Spleen (tissue), 7 donors: ENCODE data around the gene CDK19.

ENCODE experiments used
- POLR2A ChIP-seq, 3 donors: fragments of 450-650 bp; IDR thresholded peaks; one replicate each; pipeline ENCODE4 v1.5.1; 2017; ENCODE audit warnings: antibody characterized with exemption in 3 of 3, mild to moderate bottlenecking in 1 of 3
- POLR2AphosphoS5 ChIP-seq, 3 donors: sonication (generic); formaldehyde crosslinking; IDR thresholded peaks; one replicate each; pipeline ENCODE4 v1.5.1; 2017; ENCODE audit warnings: antibody characterized with exemption in 3 of 3
- TF ChIP-seq, protein P1 (sequence below), 11 experiments: fragments of 200-600 bp in 7 of 11; fragments of 450-650 bp in 4 of 11; sonication (generic) in 4 of 11; IDR thresholded peaks in 8 of 11; conservative IDR thresholded peaks in 3 of 11; 1 replicate in 7 of 11; 2 replicates in 4 of 11; pipeline versions ENCODE4 v1.4.0 to v1.8.0; 2016 to 2021; ENCODE audit warnings: antibody characterized with exemption in 11 of 11, inconsistent platforms in 4 of 11, mild to moderate bottlenecking in 1 of 11
- donor health status: DM: no; HTN: no; CAD: no; lungs with moderate emphysema.
- donor health status: DM: no; HTN: no; CAD: no.
- donor health status: DM: no; HTN: no; CAD: no.

DNA sequence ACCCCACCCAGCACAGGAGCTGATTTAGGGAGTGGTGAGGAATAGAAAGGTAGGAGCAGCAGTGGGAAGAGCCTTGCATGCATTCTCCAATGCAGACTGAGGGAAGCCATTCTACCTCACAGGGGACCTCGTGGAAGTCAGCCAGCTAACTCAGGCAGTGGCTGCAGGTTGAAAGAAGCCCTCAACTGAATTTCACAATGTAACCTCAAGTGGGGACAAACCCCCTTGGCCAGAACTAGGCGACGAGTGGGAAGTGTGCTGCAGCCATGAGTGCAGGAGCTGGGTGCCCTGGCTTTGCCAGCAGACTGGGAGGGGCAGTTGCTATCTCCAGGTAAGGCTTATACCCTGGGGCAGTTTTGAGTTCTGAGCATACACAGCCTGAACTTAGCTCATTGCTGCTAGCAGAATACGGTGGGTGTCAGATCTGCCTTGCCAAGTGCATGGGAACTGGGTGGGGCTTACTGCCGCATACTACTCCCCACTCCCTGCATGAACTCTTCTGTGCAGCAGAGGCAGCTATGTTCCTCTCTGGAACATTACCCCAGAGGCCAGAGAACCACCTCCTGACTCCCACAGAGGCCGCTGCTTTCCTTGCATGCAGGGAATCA, 126.5 kb downstream of the CDK19 start:
- TF ChIP-seq, protein P1, sequence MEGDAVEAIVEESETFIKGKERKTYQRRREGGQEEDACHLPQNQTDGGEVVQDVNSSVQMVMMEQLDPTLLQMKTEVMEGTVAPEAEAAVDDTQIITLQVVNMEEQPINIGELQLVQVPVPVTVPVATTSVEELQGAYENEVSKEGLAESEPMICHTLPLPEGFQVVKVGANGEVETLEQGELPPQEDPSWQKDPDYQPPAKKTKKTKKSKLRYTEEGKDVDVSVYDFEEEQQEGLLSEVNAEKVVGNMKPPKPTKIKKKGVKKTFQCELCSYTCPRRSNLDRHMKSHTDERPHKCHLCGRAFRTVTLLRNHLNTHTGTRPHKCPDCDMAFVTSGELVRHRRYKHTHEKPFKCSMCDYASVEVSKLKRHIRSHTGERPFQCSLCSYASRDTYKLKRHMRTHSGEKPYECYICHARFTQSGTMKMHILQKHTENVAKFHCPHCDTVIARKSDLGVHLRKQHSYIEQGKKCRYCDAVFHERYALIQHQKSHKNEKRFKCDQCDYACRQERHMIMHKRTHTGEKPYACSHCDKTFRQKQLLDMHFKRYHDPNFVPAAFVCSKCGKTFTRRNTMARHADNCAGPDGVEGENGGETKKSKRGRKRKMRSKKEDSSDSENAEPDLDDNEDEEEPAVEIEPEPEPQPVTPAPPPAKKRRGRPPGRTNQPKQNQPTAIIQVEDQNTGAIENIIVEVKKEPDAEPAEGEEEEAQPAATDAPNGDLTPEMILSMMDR (IDR thresholded peaks at IDR 0.05 in 8 of 11, conservative IDR thresholded peaks at IDR 0.05 in 3 of 11), result no peak
- no peak for TF ChIP-seq POLR2A (IDR thresholded peaks at IDR 0.05)
- no peak for TF ChIP-seq POLR2AphosphoS5 (IDR thresholded peaks at IDR 0.05)
